B cell (primary cell): Measurements from ENCODE around the gene INHBB.

Source experiments
- EZH2 ChIP-seq: IDR thresholded peaks from 2 replicates; pipeline ENCODE4 v1.6.1; 2012; ENCODE audit warnings: borderline replicate concordance, low read depth, mild to moderate bottlenecking, moderate library complexity, low read length; ENCODE audit not compliant: insufficient read depth, poor library complexity, severe bottlenecking
- TF ChIP-seq, protein P1 (sequence below): fragments of 200-600 bp; IDR thresholded peaks from one replicate; pipeline ENCODE4 v1.8.0; 2022; ENCODE audit warnings: antibody characterized with exemption, mild to moderate bottlenecking

DNA sequence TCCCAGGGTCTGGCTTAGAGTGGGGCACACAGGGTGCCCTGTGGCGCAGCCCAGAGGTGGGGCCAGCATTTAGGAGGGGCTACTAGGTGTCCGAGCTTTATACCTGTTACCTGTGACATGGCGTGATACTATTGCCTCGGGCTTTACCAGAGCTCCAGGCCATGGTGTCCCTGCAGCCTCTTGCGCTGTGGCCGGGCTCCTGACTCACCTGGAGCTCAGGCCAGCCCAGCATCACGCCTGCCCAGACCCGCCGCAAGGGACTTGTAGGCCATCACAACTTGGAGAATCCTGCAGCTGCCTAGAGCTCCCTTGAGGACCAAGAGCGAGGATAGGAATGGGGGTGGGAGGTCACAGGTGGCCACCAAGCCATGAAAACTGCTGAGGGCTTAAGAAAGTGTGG lies 8.0 kb downstream of the INHBB start:
- TF ChIP-seq, protein P1, sequence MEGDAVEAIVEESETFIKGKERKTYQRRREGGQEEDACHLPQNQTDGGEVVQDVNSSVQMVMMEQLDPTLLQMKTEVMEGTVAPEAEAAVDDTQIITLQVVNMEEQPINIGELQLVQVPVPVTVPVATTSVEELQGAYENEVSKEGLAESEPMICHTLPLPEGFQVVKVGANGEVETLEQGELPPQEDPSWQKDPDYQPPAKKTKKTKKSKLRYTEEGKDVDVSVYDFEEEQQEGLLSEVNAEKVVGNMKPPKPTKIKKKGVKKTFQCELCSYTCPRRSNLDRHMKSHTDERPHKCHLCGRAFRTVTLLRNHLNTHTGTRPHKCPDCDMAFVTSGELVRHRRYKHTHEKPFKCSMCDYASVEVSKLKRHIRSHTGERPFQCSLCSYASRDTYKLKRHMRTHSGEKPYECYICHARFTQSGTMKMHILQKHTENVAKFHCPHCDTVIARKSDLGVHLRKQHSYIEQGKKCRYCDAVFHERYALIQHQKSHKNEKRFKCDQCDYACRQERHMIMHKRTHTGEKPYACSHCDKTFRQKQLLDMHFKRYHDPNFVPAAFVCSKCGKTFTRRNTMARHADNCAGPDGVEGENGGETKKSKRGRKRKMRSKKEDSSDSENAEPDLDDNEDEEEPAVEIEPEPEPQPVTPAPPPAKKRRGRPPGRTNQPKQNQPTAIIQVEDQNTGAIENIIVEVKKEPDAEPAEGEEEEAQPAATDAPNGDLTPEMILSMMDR: no peak
- no peak for TF ChIP-seq EZH2
